EL (cell line): ENCODE data around the gene RAP1A.
"Not testable (repeated sequence)": the region's sequence is repeated elsewhere in the genome, so short reads cannot be mapped to it uniquely, and the experiment has no call there.

Experiments used
- DNase-seq: peaks from one replicate; pipeline ENCODE4 v3.0.0-alpha.2; 2016

Gene RAP1A

GRCh38 chr1:111671852-111672251 is 52.3 kb downstream of the RAP1A start:
- DNase-seq, result no peak

- DNase-seq, result no peak
Measured at GRCh38 chr1:111672331-111672730, 52.7 kb downstream of the RAP1A start.

GRCh38 chr1:111677604-111678003 is 58.0 kb downstream of the RAP1A start:
- no peak for DNase-seq

GRCh38 chr1:111679541-111679940 is 60.0 kb downstream of the RAP1A start:
- no peak for DNase-seq

DNA sequence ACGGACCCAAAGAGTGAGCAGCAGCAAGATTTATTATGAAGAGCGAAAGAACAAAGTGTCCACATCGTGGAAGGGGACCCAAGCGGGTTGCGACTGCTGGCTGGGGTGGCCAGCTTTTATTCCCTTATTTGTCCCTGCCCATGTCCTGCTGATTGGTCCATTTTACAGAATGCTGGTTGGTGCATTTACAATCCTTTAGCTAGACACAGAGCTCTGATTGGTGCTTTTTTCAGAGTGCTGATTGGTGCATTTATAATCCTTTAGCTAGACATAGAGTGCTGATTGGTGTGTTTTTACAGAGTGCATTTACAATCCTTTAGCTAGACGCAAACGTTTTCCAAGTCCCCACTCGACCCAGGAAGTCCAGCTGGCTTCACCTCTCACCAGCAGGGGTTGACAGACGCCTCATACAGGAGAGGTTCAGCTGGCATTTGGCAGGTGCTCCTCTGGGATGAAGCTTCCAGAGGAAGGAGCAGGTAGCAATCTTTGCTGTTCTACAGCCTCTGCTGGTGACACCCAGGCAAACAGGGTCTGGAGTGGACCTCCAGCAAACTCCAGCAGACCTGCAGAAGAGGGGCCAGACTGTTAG is 60.7 kb downstream of the RAP1A start:
- DNase-seq, result not testable (repeated sequence)

- DNase-seq, result not testable (repeated sequence)
Measured at GRCh38 chr1:111685293-111686153, 65.9 kb downstream of the RAP1A start.

DNA sequence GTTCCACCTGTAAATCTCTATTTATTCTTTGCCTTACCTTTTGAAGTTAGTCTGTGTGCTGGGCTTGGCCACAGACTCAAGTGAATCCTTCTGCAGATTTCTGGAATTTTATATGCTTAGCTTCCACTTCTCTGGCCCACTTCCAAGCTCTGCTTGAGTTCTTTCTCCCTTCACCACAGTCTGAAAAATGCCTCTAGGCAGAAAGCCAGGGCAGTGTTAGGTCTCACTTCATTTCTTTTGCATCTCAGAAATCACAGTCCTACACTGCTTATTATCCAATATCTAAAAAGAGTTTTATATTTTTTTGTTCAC is 70.7 kb downstream of the RAP1A start:
- peak; percentile 93 for DNase-seq

- no peak for DNase-seq
Measured at GRCh38 chr1:111691886-111692285, 72.3 kb downstream of the RAP1A start.

GRCh38 chr1:111695801-111696200 is 76.2 kb downstream of the RAP1A start:
- DNase-seq, result no peak

- DNase-seq, result no peak
Measured at GRCh38 chr1:111696330-111696729, 76.7 kb downstream of the RAP1A start.

- DNase-seq, result no peak
Measured at GRCh38 chr1:111699268-111699667, 79.7 kb downstream of the RAP1A start.

- no peak for DNase-seq
Measured at GRCh38 chr1:111702504-111703050, 83.0 kb downstream of the RAP1A start.

DNA sequence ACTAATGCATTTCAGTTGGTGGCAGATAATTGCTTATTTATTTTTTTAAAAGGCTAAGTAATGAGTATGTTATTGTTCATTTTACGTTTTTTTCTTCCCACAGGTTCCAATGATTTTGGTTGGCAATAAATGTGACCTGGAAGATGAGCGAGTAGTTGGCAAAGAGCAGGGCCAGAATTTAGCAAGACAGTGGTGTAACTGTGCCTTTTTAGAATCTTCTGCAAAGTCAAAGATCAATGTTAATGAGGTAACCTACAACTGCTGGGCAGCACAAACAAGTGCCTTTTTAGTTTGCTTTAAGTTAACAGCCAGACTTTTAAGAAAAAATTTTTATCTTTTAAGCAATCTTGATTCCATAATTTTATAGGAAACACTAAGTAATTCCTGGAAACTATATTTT is 84.7 kb downstream of the RAP1A start:
- DNase-seq, result no peak

GRCh38 chr1:111704776-111705175 is 85.2 kb downstream of the RAP1A start:
- DNase-seq, result no peak

DNA sequence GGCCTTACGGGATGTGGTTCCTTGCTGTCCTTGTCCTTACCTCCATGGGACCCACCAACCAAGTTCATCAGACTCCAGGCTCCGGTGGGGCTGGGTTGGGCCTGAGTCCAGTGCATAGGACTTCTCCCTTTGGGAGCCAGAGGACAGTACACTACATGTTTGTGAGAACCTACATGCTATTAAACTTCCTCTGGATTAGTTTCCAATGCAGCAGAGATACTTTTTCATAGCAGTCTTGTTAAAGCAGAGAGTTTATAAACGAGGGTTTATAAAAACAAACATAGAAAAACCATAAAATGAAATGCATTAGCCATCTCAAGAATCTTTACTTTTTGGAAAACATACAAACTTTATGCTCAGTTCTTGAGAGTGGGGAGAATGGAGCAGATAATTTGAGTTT is 86.3 kb downstream of the RAP1A start:
- DNase-seq, result no peak

GRCh38 chr1:111706921-111707320 is 87.3 kb downstream of the RAP1A start:
- peak; percentile 25 for DNase-seq

DNA sequence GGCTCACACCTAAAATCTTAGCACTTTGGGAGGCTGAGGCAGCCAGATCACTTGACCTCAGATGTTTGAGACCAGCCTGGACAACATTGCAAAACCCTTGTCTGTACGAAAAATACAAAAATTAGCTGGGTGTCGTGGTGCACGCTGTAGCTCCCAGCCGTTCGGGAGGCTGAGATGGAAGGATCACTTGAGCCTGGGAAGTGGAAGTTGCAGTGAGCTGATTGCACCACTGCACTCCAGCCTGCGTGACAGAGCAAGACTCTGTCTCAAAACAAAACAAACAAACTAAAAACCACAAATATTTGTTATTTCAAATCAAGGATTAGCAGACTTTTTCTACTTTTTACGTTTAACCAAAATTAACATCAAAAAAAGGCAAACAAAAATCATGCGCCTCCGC is 88.3 kb downstream of the RAP1A start:
- peak; percentile 62 for DNase-seq

DNA sequence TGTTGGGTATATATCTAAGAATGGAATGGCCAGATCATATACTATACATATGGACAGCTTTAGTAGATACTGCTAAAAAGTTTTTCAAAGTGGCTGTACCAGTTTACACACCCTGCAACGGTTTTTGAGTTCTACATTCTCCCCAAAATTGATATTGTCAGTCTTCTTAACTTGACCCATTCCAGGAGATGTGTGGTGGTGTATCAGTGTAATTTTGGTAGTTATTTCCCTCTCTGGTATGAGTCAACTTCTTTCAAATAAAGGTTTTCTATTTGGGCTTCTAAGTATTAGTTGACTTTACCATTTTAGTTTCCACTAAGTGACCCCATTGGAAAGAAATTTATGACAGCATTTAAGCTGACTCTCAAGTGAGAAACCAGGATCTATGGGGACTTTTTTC is 90.4 kb downstream of the RAP1A start:
- DNase-seq, result no peak

DNA sequence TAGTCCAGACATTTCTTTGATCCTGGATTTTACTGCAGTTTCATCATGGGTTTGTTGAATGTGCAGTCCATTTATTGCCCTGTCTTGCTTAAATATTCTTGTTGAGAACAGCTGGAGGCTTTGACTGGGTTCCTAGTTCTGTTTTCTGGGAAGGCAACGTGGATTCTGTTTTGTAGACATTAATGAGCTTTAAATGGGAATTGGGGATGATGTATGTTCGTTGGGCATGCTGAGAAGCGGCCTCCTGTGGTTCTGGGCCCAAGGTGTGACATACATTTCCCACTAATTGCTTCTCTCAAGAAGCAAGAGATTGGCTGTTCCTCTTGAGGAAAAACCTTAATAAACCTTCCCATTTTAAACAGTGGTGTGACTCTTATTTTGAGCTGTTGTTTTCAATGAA is 96.7 kb downstream of the RAP1A start:
- DNase-seq, result no peak

DNA sequence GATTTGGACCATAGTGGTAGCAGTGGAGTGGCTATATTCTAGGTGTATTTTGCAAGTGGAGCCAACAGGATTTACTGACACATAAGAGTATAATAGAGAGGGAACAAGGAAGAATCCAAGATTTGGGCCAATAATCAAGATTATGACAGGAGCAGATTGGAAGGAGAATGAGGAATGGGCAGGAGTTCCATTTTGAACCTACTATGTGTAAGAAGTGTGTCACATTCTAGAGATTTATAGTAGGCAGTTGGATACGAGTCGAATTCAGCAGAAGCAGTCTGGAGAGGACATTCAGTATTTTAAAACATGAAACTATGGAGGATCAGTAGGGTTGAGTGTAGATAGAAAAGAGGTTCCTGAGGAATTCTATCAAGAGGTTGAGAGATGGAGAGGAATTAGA is 97.9 kb downstream of the RAP1A start:
- no peak for DNase-seq

DNA sequence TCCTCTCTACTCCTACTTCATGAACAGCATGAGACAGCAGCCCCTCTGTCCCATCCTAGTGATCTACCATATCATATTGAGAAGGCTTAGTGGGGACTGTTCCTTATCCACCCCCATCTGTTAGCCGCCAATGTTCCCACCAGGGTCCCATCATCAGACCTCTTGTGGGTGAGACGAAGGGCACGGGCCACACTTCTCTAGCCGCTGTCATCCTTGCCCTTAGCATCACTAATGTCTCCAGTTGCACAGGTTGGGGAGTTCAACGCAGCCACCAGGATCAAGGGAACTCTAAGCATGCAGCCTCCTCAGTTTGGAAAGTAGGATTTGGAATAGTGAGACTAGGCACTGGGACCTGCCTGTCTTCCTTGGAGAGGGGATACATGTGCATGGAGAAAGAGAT is 99.5 kb downstream of the RAP1A start:
- DNase-seq, result no peak

DNA sequence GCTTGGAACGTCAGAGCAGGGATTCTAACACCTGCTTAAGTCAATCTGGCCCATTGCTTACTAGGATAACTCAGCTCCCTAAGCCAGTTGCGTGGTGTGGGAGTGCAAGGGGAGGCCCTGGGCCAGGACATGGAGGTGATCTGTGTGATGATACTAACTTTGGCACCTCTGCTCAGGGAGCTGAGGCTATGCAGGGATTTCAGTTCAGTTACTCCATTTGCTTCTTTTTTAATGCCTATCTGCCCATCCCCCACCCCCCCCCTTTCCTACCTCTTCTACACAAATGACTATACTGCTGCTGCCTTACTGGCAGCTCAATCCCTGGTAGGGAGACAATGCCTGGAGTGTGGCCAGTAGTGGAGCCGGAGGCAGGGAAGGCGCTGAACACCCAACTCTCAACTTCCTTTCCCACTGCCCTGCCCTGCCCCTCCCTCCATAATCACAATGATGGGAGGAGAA is 100.1 kb downstream of the RAP1A start:
- no peak for DNase-seq

DNA sequence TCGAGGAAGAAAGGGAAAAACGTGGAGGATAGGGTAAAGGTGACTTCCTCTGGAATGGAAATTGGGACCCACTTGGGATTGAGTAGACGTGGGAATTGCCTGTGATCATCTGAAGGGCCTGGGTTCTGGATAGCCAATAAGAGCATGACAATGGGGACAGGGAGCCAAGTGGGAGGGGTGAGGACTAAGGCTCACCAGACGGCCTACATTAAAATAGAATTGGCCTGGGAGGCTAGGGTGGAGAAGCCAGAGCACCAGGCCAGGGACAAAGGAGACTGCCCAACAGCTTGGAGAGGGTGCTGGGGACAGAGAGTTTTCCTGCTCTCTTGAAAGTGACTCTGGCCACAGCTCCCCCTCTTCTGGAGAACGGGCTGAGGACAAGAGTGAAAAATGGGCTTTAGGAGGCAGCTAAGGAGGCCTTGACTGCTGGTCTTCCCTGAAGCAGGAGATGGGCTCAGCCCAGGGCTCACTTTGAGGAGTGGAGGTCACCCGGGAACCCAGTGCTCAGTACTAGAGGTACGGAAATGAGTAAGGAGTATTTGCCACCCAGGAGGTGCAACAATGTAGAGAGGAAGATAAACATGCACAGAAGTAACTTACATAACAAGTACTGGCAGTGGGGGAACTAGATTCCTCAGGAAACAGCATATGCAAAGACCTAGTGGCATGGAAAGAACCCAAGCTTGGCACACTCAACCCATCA is 100.8 kb downstream of the RAP1A start:
- DNase-seq, result no peak
